ENCODE results near the gene TMPRSS13.
A peak's percentile ranks its signal among the peaks of the same experiment; 100 is the strongest.
"Not testable (repeated sequence)": the region's sequence is repeated elsewhere in the genome, so short reads cannot be mapped to it uniquely, and the experiment has no call there.

Gene TMPRSS13

GRCh38 chr11:117929142-117929915 lies at the start of gene TMPRSS13:
Gene TMPRSS13, minus strand, starts transcription at chr11:117929402. Its CDS starts 95 bp downstream, at chr11:117929307.
- no peak for DNase-seq

GRCh38 chr11:117978991-117979390 lies 49.8 kb upstream of the TMPRSS13 start:
- DNase-seq, result no peak

- DNase-seq, result not testable (repeated sequence)
Measured at GRCh38 chr11:117978291-117978910, 49.2 kb upstream of the TMPRSS13 start.

- not testable (repeated sequence) for DNase-seq
Measured at GRCh38 chr11:117977612-117978264, 48.5 kb upstream of the TMPRSS13 start.

GRCh38 chr11:117977029-117977428 lies 47.8 kb upstream of the TMPRSS13 start:
- no peak for DNase-seq

- no peak for DNase-seq
Measured at GRCh38 chr11:117976445-117976844, 47.2 kb upstream of the TMPRSS13 start.

- DNase-seq, result no peak
Measured at GRCh38 chr11:117973503-117973860, 44.3 kb upstream of the TMPRSS13 start.

GRCh38 chr11:117972629-117973502 lies 43.7 kb upstream of the TMPRSS13 start:
- DNase-seq, result peak; percentile 52

GRCh38 chr11:117972044-117972443 lies 42.8 kb upstream of the TMPRSS13 start:
- DNase-seq, result no peak

- DNase-seq, result no peak
Measured at GRCh38 chr11:117970400-117971024, 41.3 kb upstream of the TMPRSS13 start.

- no peak for DNase-seq
Measured at GRCh38 chr11:117969160-117969991, 40.2 kb upstream of the TMPRSS13 start.

- no peak for DNase-seq
Measured at GRCh38 chr11:117966908-117967307, 37.7 kb upstream of the TMPRSS13 start.

- no peak for DNase-seq
Measured at GRCh38 chr11:117962826-117963225, 33.6 kb upstream of the TMPRSS13 start.

GRCh38 chr11:117961896-117962295 lies 32.7 kb upstream of the TMPRSS13 start:
- no peak for DNase-seq

- no peak for DNase-seq
Measured at GRCh38 chr11:117960406-117960805, 31.2 kb upstream of the TMPRSS13 start.

- DNase-seq, result no peak
Measured at GRCh38 chr11:117959438-117960149, 30.4 kb upstream of the TMPRSS13 start.

GRCh38 chr11:117958949-117959348 lies 29.7 kb upstream of the TMPRSS13 start:
- no peak for DNase-seq

- DNase-seq, result no peak
Measured at GRCh38 chr11:117953024-117953671, 23.9 kb upstream of the TMPRSS13 start.

- DNase-seq, result no peak
Measured at GRCh38 chr11:117950993-117951961, 22.1 kb upstream of the TMPRSS13 start.

Measured in NCI-H2029 treated with DMSO at 0.1 percent for 48 hours (cell line).